ENCODE results near the gene HRAS.

HRAS gene

DNA sequence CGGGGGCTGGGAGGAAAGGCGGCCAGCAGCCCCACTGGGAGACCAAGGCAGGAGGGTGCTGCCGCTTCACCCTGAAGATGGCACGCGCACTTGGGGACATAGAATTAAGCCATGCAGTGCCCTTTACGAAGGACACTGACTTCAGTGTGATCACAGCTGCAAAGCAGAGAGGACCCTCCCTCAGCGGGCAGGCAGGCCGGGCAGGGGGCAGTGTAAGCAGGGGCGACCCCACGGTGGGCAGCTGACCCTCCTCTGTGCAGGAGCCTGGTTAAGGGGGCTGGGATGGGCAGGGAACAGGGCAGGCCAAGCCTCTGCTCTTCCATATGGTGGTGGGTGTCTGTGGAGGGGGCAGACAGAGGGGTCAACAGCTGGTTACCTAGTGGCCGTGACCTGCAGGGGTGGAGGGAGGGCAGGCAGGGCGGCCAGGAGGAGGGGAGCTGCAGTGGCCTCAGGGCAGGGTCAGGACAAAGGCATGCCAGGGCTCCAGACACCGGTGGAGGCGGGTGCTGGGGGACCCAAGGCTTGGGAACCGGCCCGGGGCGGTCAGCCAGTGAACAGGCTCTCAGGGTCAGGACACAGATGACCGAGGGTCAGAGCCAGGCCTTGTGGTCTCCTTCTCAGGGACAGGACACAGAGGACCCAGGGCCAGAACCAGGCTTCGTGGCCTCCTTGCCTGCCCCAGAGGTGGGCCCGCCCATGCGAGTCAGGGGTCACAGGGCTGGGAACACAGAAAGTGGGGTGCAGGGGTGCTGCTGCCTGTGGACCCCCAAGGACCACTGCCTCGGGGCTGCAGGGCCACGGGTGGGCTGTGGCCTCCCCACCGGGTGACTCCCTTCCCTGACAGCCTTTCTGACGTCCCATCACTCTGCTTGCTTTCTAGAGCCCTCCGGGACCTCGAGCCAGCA is 18.0 kb upstream of the HRAS start:
- Histone ChIP-seq H3K4me2 (ENCODE audit: low read depth, low read length, poor library complexity, severe bottlenecking) (no peak overlapping the region), H3K4me1 (ENCODE audit: insufficient read depth, low read length, poor library complexity, severe bottlenecking) (peaks cover 7% of the 10 kb centered on the region), H3K9me2 (replicated peaks; ENCODE audit: low read depth, low read length) (no peaks in the 10 kb centered on the region), H3K9ac (ENCODE audit: low read depth, low read length, poor library complexity, severe bottlenecking) (no peak overlapping the region), H2AFZ (ENCODE audit: low read length) (no peak overlapping the region), H3K9me3 (ENCODE audit: insufficient read depth, low read depth, low read length) (no peaks in the 10 kb centered on the region), H3K79me2 (ENCODE audit: insufficient read depth, low read length) (no peaks in the 10 kb centered on the region), H3K4me3 (ENCODE audit: low read length, poor library complexity, severe bottlenecking) (no peak overlapping the region), H3K27me3 (ENCODE audit: insufficient read depth, low read length, poor library complexity, severe bottlenecking) (no peaks in the 10 kb centered on the region), H4K20me1 (ENCODE audit: insufficient read depth, low read length, poor library complexity, severe bottlenecking) (no peaks in the 10 kb centered on the region), H3K36me3 (ENCODE audit: insufficient read depth, low read length) (no peaks in the 10 kb centered on the region), H3F3A (ENCODE audit: low read depth) (no peaks in the 10 kb centered on the region)
- no peak for TF ChIP-seq EZH2phosphoT487 (IDR thresholded peaks at IDR 0.05; ENCODE audit: borderline replicate concordance)

DNA sequence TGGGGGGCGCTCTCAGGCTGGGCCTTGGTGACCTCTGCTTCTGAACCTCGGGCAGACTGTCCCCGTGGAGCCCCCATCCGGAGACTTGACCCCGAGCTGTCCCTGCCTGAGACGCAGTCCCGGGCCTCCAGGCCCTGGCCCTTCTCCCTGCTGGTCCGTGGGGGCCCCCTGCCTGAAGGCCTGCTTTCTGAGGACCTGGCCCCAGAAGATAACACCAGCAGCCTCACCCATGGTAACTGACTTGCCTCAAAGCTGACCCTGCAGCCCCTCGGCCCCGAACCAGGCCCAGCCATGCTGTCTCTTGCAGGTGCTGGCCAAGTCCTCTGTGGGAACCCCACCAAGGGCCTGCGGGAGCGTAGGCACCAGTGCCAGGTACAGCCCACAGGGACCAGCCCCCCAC is 16.2 kb upstream of the HRAS start:
- no peaks in the 10 kb centered on the region for H4K20me1 ChIP-seq (ENCODE audit: insufficient read depth, low read length, poor library complexity, severe bottlenecking)
- no peaks in the 10 kb centered on the region for H3K27me3 ChIP-seq (ENCODE audit: insufficient read depth, low read length, poor library complexity, severe bottlenecking)
- H3K9me2 ChIP-seq (replicated peaks; ENCODE audit: low read depth, low read length): no peaks in the 10 kb centered on the region
- no peak overlapping the region for H3K9ac ChIP-seq (ENCODE audit: low read depth, low read length, poor library complexity, severe bottlenecking)
- H3K36me3 ChIP-seq (ENCODE audit: insufficient read depth, low read length): no peaks in the 10 kb centered on the region
- H3K79me2 ChIP-seq (ENCODE audit: insufficient read depth, low read length): no peaks in the 10 kb centered on the region
- TF ChIP-seq EZH2phosphoT487 (IDR thresholded peaks at IDR 0.05; ENCODE audit: borderline replicate concordance): no peak
- TF ChIP-seq, protein P1, sequence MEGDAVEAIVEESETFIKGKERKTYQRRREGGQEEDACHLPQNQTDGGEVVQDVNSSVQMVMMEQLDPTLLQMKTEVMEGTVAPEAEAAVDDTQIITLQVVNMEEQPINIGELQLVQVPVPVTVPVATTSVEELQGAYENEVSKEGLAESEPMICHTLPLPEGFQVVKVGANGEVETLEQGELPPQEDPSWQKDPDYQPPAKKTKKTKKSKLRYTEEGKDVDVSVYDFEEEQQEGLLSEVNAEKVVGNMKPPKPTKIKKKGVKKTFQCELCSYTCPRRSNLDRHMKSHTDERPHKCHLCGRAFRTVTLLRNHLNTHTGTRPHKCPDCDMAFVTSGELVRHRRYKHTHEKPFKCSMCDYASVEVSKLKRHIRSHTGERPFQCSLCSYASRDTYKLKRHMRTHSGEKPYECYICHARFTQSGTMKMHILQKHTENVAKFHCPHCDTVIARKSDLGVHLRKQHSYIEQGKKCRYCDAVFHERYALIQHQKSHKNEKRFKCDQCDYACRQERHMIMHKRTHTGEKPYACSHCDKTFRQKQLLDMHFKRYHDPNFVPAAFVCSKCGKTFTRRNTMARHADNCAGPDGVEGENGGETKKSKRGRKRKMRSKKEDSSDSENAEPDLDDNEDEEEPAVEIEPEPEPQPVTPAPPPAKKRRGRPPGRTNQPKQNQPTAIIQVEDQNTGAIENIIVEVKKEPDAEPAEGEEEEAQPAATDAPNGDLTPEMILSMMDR (conservative IDR thresholded peaks at IDR 0.05; ENCODE audit: low read length): no peak
- no peaks in the 10 kb centered on the region for H3F3A ChIP-seq (ENCODE audit: low read depth)
- H3K4me3 ChIP-seq (ENCODE audit: low read length, poor library complexity, severe bottlenecking): no peak overlapping the region
- no peak overlapping the region for H3K4me2 ChIP-seq (ENCODE audit: low read depth, low read length, poor library complexity, severe bottlenecking)
- H3K4me1 ChIP-seq (ENCODE audit: insufficient read depth, low read length, poor library complexity, severe bottlenecking): peaks cover 7% of the 10 kb centered on the region
- no peak overlapping the region for H2AFZ ChIP-seq (ENCODE audit: low read length)
- H3K9me3 ChIP-seq (ENCODE audit: insufficient read depth, low read depth, low read length): no peaks in the 10 kb centered on the region

DNA sequence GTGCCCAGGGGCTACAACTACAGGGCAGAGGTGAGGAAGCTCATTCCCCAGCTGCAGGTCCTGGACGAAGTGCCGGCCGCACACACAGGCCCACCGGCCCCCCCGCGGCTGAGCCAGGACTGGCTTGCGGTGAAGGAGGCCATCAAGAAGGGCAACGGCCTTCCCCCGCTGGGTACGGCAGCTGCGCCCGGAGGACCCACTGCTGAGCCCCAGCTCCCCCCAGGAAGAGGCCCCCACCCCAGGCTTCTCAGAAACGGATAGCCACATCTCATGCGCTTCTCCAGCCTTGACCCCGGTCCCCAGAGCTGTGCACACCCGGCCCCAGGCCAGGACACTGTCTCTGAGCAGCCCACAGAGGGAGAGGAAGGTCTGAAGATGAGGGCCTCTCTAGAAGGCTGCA is 15.8 kb upstream of the HRAS start:
- Histone ChIP-seq H3F3A (ENCODE audit: low read depth) (no peaks in the 10 kb centered on the region), H4K20me1 (ENCODE audit: insufficient read depth, low read length, poor library complexity, severe bottlenecking) (no peaks in the 10 kb centered on the region), H3K4me1 (ENCODE audit: insufficient read depth, low read length, poor library complexity, severe bottlenecking) (peaks cover 7% of the 10 kb centered on the region), H3K9ac (ENCODE audit: low read depth, low read length, poor library complexity, severe bottlenecking) (no peak overlapping the region), H3K27me3 (ENCODE audit: insufficient read depth, low read length, poor library complexity, severe bottlenecking) (no peaks in the 10 kb centered on the region), H3K4me3 (ENCODE audit: low read length, poor library complexity, severe bottlenecking) (no peak overlapping the region), H3K79me2 (ENCODE audit: insufficient read depth, low read length) (no peaks in the 10 kb centered on the region), H3K36me3 (ENCODE audit: insufficient read depth, low read length) (no peaks in the 10 kb centered on the region), H3K4me2 (ENCODE audit: low read depth, low read length, poor library complexity, severe bottlenecking) (no peak overlapping the region), H2AFZ (ENCODE audit: low read length) (no peak overlapping the region), H3K9me3 (ENCODE audit: insufficient read depth, low read depth, low read length) (no peaks in the 10 kb centered on the region), H3K9me2 (replicated peaks; ENCODE audit: low read depth, low read length) (no peaks in the 10 kb centered on the region)
- TF ChIP-seq EZH2phosphoT487 (IDR thresholded peaks at IDR 0.05; ENCODE audit: borderline replicate concordance): no peak
- TF ChIP-seq, protein P1 (conservative IDR thresholded peaks at IDR 0.05; ENCODE audit: low read length): no peak

DNA sequence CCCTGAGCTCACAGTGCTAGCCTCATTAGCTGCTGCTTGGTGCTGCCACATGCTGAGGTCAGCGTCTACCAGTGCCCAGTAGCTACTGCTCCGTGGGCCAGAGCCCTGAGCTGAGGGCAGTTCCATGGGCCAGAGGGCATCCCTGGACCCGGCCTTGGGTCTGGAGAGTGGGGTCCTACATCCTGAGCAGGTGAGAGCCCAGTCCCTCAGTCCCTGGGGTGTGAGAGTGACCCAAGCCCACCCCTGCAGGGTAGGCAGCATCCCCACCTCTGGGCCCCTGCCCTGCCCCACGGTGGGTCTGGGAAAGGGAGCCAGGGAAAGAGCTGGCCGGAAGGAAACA is 15.3 kb upstream of the HRAS start:
- Histone ChIP-seq H3K36me3 (ENCODE audit: insufficient read depth, low read length) (no peaks in the 10 kb centered on the region), H3K4me3 (ENCODE audit: low read length, poor library complexity, severe bottlenecking) (no peak overlapping the region), H3K79me2 (ENCODE audit: insufficient read depth, low read length) (no peaks in the 10 kb centered on the region), H2AFZ (ENCODE audit: low read length) (no peak overlapping the region), H4K20me1 (ENCODE audit: insufficient read depth, low read length, poor library complexity, severe bottlenecking) (no peaks in the 10 kb centered on the region), H3K27me3 (ENCODE audit: insufficient read depth, low read length, poor library complexity, severe bottlenecking) (no peaks in the 10 kb centered on the region), H3K9me3 (ENCODE audit: insufficient read depth, low read depth, low read length) (no peaks in the 10 kb centered on the region), H3K9me2 (replicated peaks; ENCODE audit: low read depth, low read length) (no peaks in the 10 kb centered on the region), H3K4me2 (ENCODE audit: low read depth, low read length, poor library complexity, severe bottlenecking) (no peak overlapping the region), H3K9ac (ENCODE audit: low read depth, low read length, poor library complexity, severe bottlenecking) (no peak overlapping the region), H3K4me1 (ENCODE audit: insufficient read depth, low read length, poor library complexity, severe bottlenecking) (peaks cover 7% of the 10 kb centered on the region), H3F3A (ENCODE audit: low read depth) (no peaks in the 10 kb centered on the region)
- TF ChIP-seq EZH2phosphoT487 (IDR thresholded peaks at IDR 0.05; ENCODE audit: borderline replicate concordance): no peak
- TF ChIP-seq, protein P1 (conservative IDR thresholded peaks at IDR 0.05; ENCODE audit: low read length): no peak
